Natural killer cell (primary cell): Measurements from ENCODE around the gene DTNBP1. TPM values are rescaled to one million over a fixed set of nuclear protein-coding genes. Genes with fewer than 3 reads are reported as not detected.

Source experiments
- ATAC-seq, 3 donors: fragments of 150-1000 bp in 2 of 3; fragments of 200-7000 bp in 1 of 3; cut with Tn5 transposase; 1 replicate in 1 of 3; 2 replicates in 2 of 3; pipeline ENCODE4 v1.10.0; 2021; ENCODE audit warnings: mild to moderate bottlenecking in 2 of 3, moderate library complexity in 2 of 3
- DNase-seq, 2 donors: peaks; one replicate each; pipeline versions ENCODE4 v3.0.0 to v3.0.0-alpha.2; 2013 to 2021; ENCODE audit warnings: mixed read lengths in 1 of 2
- H3K27ac ChIP-seq: one replicate; pipeline ENCODE4 v1.5.1; 2013; ENCODE audit warnings: mild to moderate bottlenecking, low read length
- H3K27me3 ChIP-seq: one replicate; pipeline ENCODE4 v1.6.1; 2013; ENCODE audit warnings: low read length; ENCODE audit not compliant: control insufficient read depth, insufficient read depth
- H3K36me3 ChIP-seq: one replicate; pipeline ENCODE4 v1.6.1; 2013; ENCODE audit warnings: low read length; ENCODE audit not compliant: control insufficient read depth, insufficient read depth
- H3K4me1 ChIP-seq: one replicate; pipeline ENCODE4 v1.6.1; 2013; ENCODE audit warnings: low read length; ENCODE audit not compliant: control insufficient read depth, insufficient read depth
- H3K4me3 ChIP-seq: one replicate; pipeline ENCODE4 v1.5.1; 2013; ENCODE audit warnings: low read length
- H3K9me3 ChIP-seq: one replicate; pipeline ENCODE4 v1.6.1; 2013; ENCODE audit warnings: low read length; ENCODE audit not compliant: control insufficient read depth, insufficient read depth
- H3K27ac Mint-ChIP-seq, 2 donors: one replicate each; pipeline ENCODE4 v1.8.0; 2022; ENCODE audit warnings: mild to moderate bottlenecking in 2 of 2, mixed read lengths in 2 of 2, moderate library complexity in 1 of 2
- H3K27me3 Mint-ChIP-seq, 2 donors: one replicate each; pipeline ENCODE4 v1.8.0; 2022; ENCODE audit warnings: low read depth in 2 of 2, mixed read lengths in 2 of 2
- H3K36me3 Mint-ChIP-seq: one replicate; pipeline ENCODE4 v1.8.0; 2022; ENCODE audit warnings: mixed read lengths
- H3K4me1 Mint-ChIP-seq, 2 donors: one replicate each; pipeline ENCODE4 v1.8.0; 2022; ENCODE audit warnings: mixed read lengths in 2 of 2
- H3K4me3 Mint-ChIP-seq: one replicate; pipeline ENCODE4 v1.8.0; 2022; ENCODE audit warnings: mild to moderate bottlenecking, moderate library complexity, mixed read lengths
- H3K9me3 Mint-ChIP-seq, 2 donors: one replicate each; pipeline ENCODE4 v1.8.0; 2022; ENCODE audit warnings: mixed read lengths in 2 of 2
- CTCF ChIP-seq: fragments of 200-600 bp; IDR thresholded peaks from one replicate; pipeline ENCODE4 v1.8.0; 2022; ENCODE audit warnings: antibody characterized with exemption
- WGBS: methylation state at CpG from one replicate; pipeline ENCODE4 v1.1.7; 2013; ENCODE audit warnings: missing lambda C conversion rate; ENCODE audit not compliant: insufficient coverage; 5-methylcytosine and 5-hydroxymethylcytosine counted together
- intact Hi-C: fragments of 100-400 bp; cut with micrococcal nuclease; formaldehyde crosslinking; loops from one replicate; pipeline ENCODE4 v1.14.2; 2022
- total RNA-seq, 4 donors: library from RNA; stranded (reverse); fragments of 120-200 nt in 1 of 4; gene quantifications; one replicate each; pipeline versions ENCODE4 v1.2.3 to v1.2.4, GENCODE V29; 2013 to 2022

The DTNBP1 gene
- total RNA-seq, 3 donors from 2014 or later (not counting 1 experiment from before 2014, with no cell fraction given) = 31.6 to 42.2 (median 38.4) TPM

- intact Hi-C loops = no loop called here
- Histone ChIP-seq H3K4me3 (no peak overlapping the region), H3K9me3 (no peaks in the 10 kb centered on the region), H3K36me3 (no peaks in the 10 kb centered on the region), H3K27me3 (no peaks in the 10 kb centered on the region), H3K27ac (no peak overlapping the region), H3K4me1 (peaks cover 4% of the 10 kb centered on the region)
- Mint-ChIP-seq H3K27me3 (no peaks in the 10 kb centered on the region), H3K9me3 (no peaks in the 10 kb centered on the region), H3K4me1 (peaks cover 36 to 43% of the 10 kb centered on the region in 2 donors), H3K27ac (no peak overlapping the region), H3K4me3 (no peak overlapping the region), H3K36me3 (no peaks in the 10 kb centered on the region)
- no peak for ATAC-seq
- WGBS = 78% methylated on average over 2 of the region's 2 CpGs
- no peak for DNase-seq
- TF ChIP-seq CTCF = no peak
These were observed 77.0 kb downstream of the DTNBP1 start for GRCh38 chr6:15585760-15586214.

- peaks cover 30 to 41% of the 10 kb centered on the region in 2 donors for H3K4me1 Mint-ChIP-seq
- intact Hi-C loops = no loop called here
- no peaks in the 10 kb centered on the region for H3K9me3 Mint-ChIP-seq
These were observed 80.3 kb downstream of the DTNBP1 start for GRCh38 chr6:15582499-15582898.

GRCh38 chr6:15581751-15582150 is 81.1 kb downstream of the DTNBP1 start:
- no peak for TF ChIP-seq CTCF
- H3K9me3 ChIP-seq = no peaks in the 10 kb centered on the region
- no peak overlapping the region for H3K27ac ChIP-seq
- Mint-ChIP-seq H3K27ac (no peak overlapping the region), H3K4me3 (no peak overlapping the region), H3K36me3 (no peaks in the 10 kb centered on the region), H3K4me1 (peaks cover 33 to 45% of the 10 kb centered on the region in 2 donors), H3K9me3 (no peaks in the 10 kb centered on the region), H3K27me3 (no peaks in the 10 kb centered on the region)
- no peaks in the 10 kb centered on the region for H3K27me3 ChIP-seq
- no peak for ATAC-seq
- no peak for DNase-seq
- H3K4me3 ChIP-seq = no peak overlapping the region
- no peaks in the 10 kb centered on the region for H3K4me1 ChIP-seq
- no peaks in the 10 kb centered on the region for H3K36me3 ChIP-seq
- intact Hi-C loops = no loop called here
- WGBS = 97% methylated on average over 3 of the region's 4 CpGs

More at GRCh38 chr6:15582499-15582898, 80.3 kb downstream of the DTNBP1 start:
- no peak overlapping the region for H3K4me3 Mint-ChIP-seq
- H3K4me1 ChIP-seq = no peaks in the 10 kb centered on the region
- no CpG with 5 or more reads among the region's 1 CpG for WGBS
- H3K27ac ChIP-seq = no peak overlapping the region
- no peaks in the 10 kb centered on the region for H3K36me3 Mint-ChIP-seq
- H3K36me3 ChIP-seq = no peaks in the 10 kb centered on the region
- no peaks in the 10 kb centered on the region for H3K27me3 Mint-ChIP-seq
- no peak overlapping the region for H3K4me3 ChIP-seq
- ATAC-seq (no peak), DNase-seq (no peak)
- no peak for TF ChIP-seq CTCF
- H3K9me3 ChIP-seq = no peaks in the 10 kb centered on the region
- no peak overlapping the region for H3K27ac Mint-ChIP-seq
- no peaks in the 10 kb centered on the region for H3K27me3 ChIP-seq

- no peaks in the 10 kb centered on the region for H3K27me3 Mint-ChIP-seq
- no peak overlapping the region for H3K27ac ChIP-seq
- ATAC-seq (no peak), DNase-seq (no peak)
- H3K36me3 Mint-ChIP-seq = no peaks in the 10 kb centered on the region
- peak overlapping the region in 1 of 2 donors; percentile 39 for H3K27ac Mint-ChIP-seq
- no peaks in the 10 kb centered on the region for H3K9me3 ChIP-seq
- no peak overlapping the region for H3K4me3 Mint-ChIP-seq
- WGBS = no CpG with 5 or more reads among the region's 2 CpGs
- TF ChIP-seq CTCF = no peak
- no peaks in the 10 kb centered on the region for H3K9me3 Mint-ChIP-seq
- intact Hi-C loops = no loop called here
- no peaks in the 10 kb centered on the region for H3K4me1 ChIP-seq
- H3K27me3 ChIP-seq = no peaks in the 10 kb centered on the region
- H3K36me3 ChIP-seq = no peaks in the 10 kb centered on the region
- H3K4me1 Mint-ChIP-seq = peaks cover 33 to 47% of the 10 kb centered on the region in 2 donors
- no peak overlapping the region for H3K4me3 ChIP-seq
These were observed 82.5 kb downstream of the DTNBP1 start for GRCh38 chr6:15580326-15580725.
